ENCODE measurements around the gene GNA15.
"Not testable (repeated sequence)": the region's sequence is repeated elsewhere in the genome, so short reads cannot be mapped to it uniquely, and the experiment has no call there.

The GNA15 gene, protein sequence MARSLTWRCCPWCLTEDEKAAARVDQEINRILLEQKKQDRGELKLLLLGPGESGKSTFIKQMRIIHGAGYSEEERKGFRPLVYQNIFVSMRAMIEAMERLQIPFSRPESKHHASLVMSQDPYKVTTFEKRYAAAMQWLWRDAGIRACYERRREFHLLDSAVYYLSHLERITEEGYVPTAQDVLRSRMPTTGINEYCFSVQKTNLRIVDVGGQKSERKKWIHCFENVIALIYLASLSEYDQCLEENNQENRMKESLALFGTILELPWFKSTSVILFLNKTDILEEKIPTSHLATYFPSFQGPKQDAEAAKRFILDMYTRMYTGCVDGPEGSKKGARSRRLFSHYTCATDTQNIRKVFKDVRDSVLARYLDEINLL

DNA sequence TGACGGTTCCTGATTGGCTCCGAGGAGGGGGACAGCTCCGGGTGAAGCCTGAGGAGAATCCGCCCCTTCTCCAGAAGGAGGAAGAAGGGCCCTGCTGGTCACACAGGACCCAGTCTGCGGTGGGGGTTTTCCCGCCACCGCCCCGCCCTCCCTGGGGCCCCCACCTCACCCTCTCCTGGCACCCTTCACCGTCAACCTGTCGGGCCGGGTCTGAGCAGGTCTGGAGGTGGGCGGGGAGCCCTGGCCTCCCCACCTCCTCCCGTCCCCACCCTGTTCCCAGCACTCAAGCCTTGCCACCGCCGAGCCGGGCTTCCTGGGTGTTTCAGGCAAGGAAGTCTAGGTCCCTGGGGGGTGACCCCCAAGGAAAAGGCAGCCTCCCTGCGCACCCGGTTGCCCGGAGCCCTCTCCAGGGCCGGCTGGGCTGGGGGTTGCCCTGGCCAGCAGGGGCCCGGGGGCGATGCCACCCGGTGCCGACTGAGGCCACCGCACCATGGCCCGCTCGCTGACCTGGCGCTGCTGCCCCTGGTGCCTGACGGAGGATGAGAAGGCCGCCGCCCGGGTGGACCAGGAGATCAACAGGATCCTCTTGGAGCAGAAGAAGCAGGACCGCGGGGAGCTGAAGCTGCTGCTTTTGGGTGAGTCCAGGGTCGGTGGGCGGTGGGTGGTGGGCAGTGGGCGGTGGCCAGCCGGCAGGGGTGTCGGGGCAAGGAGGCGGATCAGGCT is at the start of gene GNA15:
Gene GNA15 (plus strand): TSS at position 73 of the 723 bp plus-strand sequence. CDS start 418 bp downstream, at position 491.
- no peak for FAIRE-seq

DNA sequence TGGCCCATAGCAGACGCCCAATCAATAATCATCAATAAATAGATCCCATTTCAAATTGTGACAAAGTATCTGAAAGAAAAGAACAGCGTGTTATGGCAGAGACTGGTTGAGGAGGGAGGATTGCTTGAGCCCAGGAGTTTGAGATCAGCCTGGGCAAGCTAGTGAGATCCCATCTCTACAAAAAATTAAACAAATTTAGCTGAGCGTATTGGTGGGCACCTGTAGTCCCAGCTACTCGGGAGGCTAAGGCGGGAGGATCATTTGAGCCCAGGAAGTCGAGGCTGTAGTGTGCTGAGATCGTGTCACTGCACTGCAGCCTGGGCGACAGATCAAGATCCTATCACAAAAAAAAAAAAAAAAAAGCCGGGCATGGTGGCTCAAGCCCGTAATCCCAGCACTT is 48.1 kb upstream of the GNA15 start:
- FAIRE-seq: no peak

DNA sequence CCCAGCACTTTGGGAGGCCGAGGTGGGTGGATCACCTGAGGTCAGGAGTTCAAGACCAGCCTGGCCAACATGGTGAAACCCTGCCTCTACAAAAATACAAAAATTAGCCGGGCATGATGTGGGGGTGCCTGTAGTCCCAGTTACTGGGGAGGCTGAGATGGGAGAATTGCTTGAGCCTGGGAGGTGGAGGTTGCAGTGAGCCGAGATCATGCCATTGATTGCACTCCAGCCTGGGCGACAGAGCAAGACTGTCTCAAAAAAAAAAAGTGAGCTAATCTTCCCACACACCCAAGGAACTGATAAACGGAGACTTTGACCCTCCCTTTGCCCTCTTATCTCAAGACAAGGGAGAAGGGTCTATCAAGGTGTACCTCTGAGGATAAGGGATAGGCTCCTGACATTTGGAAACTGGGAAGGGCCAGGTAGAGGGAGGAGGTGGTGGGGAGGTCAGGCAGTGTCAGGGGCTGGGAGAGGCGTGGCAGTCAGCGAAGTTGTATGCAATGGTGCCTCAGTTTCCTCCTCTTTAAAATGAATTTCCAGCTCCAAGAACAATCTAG is 46.5 kb upstream of the GNA15 start:
- not testable (repeated sequence) for FAIRE-seq

DNA sequence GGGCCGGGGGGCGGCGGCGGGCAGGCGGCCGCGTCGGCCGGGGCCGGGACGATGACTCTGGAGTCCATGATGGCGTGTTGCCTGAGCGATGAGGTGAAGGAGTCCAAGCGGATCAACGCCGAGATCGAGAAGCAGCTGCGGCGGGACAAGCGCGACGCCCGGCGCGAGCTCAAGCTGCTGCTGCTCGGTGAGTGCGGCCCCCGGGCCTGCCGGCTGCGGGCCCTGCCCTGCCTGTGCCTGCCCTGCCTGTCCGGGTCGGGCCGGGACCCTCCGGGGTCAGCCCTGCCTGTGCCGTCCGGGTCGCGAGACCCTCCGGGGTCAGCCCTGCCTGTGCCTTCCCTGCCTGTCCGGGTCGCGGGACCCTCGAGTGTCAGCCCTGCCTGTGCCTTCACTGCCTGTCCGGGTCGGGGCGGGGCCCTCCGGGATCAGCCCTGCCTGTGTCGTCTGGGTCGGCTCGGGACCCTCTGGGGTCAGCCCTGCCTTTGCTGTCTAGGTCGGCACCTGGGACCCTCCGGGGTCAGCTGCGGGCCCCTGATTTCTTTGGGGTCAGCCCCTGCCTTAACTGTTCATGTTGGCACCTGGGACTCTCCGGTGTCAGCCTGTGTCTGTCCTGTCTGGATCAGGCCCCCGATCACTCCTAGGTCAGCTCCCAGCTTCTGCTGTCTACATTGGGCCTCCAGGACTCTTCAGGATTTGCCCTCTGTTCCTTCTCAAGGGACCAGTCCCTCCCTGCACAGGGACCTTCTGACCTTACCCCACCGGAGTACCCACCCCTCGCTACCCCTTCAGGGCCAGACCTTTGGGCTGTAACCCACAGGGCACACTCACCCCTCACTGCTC is 41.0 kb upstream of the GNA15 start:
- no peak for FAIRE-seq

DNA sequence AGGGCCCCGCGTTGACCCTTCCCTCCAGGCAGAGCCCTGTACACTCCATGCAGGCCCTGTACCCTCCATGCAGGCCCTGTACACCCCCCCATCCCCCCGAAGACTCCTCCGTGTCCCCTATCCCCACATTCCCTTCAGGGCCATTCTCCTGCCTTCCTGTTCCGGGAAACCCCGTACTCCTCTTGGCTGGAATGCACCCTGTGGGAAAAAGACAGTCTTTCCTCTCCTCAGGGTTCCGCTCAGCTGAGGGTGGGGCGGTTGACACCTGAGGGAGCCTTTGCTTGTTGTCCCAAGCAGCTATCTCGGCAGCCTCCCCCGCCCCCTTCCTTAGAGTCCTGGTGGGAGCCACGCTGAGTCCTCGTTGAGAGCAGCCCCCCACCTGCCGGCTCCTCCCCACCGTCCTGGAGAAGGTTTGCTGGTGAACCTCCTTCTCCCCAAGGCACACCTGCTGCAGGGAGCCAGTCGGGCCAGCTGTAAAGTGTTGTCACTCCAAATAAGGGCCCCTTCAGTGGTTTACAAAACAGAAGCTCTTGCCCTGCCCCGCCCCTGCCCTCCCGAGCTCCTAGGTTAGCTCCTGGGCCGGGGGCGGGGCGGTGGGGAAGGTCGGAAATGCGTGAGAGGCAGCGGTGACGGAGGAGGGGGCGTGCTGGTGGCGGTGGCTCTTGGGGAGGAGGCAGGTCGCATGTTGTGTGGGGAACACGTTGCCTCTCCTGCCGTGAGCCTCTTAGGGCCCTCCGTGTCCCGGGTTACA is 40.2 kb upstream of the GNA15 start:
- no peak for FAIRE-seq

DNA sequence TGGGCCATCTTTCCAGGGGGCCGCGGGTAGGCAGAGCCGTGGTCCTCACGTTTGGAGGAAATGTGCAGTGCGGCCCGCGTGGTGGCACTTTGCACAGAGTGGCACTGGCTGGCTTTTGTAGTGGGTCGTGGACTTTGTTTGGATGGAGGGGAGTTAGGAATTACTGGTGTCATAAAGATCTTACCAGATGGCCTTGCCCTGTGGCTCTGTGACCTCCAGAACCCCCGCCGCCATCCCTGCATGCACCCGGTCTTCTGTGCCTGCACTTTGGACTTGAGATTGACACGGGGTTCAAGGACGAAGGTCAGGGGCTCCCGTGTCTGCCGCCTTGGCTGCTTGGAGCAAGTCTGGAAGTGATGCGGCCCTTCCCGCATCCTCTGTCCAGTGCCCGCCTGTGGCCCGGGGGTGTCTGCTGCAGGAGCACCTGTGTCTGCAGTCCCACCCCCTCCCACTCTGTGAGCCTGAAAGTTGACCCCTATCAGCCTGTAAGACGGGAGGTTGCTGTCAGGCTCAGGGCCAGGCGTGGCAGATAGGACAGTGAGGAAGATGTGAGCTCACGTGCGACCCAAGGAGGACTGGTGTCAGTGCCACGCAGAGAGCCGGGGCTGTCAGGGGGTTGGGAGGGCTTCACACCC is 39.4 kb upstream of the GNA15 start:
- FAIRE-seq: no peak

DNA sequence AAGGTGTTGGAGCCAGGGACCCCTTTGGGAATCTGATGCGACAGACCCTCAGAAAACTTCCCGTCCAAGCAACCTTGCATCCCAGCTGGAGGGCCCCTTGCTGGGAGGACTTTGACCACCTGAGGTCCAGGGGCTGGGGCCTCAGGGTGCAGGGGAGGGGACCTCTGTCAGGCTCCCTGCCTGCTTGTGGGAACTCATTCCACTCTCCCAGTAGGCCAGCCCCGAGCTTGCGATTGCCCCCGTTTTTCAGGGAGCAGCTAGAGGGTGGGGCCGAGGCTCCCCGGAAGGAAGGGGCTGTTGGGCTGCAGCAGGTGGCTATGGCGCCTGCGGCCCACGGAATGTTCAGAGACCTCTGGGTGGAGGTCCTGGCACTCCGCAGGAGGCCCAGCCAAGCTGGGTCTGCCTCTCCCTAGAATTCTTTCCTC is 38.9 kb upstream of the GNA15 start:
- FAIRE-seq: no peak

DNA sequence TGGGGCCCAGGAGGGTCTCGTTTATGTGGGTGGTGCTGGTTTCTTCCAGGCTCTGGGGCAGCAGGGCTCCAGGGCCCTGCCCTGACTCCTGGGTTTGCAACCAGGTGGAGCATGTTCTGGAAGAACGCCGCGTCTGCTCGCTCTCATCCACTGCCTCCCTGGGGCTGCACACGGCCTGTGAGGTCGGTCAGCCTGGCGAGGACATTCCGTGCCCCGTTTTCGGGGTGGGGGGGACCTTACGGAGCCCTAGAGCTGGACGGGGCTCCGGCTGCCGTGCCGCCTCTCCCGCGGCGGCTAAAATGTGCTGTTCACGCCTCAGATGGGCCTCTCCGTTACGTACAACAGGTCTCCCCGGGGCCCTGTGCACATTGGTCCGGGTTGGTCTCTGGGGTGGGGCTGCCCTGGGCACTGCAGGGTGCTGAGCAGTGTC is 38.4 kb upstream of the GNA15 start:
- no peak for FAIRE-seq

DNA sequence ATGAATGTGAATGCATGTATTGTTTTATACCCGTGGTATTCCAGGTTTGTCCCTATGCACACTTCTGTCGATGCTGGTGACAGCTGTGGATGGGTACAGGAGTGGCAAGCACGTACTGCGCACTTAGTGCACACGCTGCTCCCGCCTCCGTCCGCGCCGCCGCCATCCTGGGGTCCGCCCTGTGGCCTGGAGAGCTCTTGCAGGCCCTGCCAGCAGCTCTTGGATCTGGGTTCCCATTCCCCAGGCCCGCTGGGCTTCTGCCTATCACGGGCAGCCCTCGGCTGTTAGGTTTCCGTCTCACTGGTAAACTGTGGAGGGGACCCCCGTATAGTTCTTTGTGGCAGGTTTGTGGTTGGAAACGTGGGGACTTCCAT is 37.7 kb upstream of the GNA15 start:
- FAIRE-seq: no peak

DNA sequence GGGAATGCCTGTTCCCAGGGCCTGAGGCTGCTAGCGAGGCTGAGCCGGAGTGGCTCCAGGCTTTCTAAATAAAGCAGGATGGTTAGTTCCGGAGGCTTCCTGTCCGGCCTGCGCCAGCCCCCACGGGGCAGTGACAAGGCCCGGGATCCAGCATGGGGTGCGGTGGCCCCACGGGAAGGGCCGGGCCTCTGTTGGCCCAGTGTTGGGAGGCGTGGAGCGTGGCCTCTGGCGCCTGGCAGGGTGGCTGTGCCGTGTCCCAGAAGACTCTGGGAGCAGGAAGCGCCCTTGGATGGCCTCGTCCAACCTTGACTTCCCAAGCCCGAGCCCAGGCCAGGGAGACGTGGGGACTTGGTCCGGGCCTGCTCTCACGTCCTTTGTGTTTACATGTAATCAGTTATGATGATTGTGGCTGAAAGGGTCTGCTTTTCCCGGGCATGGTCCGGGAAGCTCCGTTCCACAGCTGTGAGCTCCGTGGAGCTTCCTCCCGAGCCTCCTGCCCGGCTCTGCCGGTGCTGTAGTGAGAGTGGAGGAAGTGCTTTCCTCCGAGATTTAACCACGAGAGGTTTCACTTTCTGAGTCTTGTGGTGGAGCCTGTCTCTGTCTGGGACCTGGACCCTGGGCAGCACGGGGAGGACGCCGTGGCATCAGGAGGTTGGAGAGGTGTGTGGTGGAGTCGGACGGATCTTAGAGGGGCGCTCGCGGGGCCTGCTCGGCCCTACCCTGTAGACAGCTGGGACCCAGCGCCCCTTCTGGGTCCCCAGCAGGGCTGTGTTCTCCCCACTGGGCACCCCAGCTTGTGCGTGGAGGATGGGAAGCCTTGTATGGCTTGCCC is 37.1 kb upstream of the GNA15 start:
- no peak for FAIRE-seq

DNA sequence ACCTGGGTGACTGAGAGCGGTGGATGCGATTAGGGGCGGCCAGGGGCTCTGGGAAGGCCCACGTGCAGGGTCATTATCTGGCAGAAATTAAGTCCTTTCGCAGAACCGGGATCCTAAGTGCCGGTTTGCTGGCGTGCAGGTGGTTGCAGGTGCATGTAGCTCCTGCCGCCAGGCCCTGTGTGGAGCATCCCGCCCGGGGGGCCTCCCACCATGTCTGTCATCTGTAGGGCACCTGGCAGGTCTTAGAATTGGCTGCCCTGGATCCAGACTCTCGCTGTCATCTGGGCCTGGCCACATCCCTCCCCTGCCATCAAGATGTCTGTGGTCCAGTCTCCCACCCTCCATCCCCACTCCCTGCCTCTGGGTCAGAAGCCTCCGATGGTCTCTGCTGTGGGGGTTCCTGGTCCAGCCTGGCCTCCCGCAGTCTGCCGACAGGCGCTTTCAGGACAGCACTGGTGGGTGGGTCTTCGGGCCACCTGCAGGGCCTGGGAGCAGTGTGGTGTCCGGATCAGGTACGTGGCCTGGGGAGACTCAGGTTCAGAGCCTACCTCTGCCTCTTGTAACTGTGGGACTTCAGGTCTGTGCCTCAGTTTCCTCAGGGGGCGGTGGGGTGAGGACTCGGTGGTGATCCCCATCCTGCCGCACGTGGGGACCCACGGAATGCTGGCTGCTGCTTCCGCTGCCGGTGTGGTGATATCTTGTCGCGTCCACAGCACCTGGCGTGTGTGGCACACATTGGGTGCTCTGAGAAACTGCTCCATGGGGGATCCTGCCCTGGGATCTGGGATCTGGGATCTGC is 36.3 kb upstream of the GNA15 start:
- FAIRE-seq: no peak

DNA sequence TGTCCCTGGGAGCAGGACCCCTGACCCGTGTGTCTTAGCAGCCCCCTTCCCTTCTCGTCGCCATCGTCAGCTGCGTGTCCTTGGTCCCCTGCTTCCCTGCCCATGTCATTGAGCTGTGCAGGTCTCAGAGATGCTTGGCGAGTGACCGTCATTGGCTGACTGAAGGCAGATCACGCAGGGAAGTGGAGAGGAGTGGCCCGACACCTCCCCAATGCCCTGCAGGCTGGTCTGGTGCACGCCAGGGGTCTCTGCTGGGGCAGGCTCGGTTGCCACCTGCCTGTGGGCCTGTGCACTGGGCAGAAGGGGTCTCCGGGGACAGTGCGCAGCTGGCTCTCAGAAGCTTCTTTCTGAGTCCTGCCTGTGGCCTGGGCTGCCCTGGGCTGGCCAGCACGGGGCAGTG is 35.5 kb upstream of the GNA15 start:
- no peak for FAIRE-seq

DNA sequence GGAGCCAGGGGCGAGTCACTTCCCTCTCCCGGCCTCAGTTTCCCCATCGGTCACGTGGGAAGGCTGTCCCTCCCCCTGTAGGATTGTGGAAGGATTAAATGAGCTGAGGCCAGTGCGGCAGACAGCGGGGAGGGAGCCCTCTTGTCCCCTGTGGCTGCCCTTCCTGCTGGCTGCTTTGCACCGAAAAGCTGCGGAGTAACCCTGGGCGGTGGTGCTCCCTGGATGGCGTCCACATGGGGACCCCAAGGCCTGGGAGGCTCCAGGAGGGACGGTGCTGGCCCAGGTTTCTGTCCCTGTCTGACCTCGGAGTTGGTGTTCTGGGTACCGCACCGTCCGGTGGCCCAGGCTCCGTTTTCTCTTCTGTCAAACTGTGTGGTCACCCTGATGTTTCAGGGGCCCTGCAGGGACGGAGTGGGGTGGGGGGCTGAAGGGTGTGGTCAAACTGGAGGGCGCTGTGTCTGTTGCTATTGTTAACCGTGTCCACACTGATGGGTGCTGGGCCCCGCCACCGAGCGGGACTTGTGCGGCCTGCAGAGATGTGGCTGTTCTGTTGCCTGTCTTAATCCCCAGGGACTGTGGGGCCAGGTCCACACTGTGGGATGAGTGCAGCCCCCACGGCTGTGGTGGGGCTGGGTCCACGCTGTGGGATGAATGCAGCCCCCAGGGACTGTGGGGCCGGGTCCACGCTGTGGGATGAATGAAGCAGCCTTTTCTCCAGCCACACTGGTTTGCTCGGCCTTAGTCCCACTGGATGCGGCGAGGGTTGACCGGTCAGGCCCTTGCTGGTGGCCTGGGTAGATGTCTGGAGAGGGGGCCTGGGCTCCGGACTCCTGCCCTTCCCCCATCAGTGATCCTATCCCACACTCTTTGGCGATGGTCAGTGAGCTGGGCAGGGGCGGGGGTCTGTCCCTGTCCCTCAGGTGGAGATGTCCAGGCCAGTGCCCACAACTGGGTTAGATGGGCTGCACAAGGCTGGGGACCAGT is 34.8 kb upstream of the GNA15 start:
- FAIRE-seq: no peak

DNA sequence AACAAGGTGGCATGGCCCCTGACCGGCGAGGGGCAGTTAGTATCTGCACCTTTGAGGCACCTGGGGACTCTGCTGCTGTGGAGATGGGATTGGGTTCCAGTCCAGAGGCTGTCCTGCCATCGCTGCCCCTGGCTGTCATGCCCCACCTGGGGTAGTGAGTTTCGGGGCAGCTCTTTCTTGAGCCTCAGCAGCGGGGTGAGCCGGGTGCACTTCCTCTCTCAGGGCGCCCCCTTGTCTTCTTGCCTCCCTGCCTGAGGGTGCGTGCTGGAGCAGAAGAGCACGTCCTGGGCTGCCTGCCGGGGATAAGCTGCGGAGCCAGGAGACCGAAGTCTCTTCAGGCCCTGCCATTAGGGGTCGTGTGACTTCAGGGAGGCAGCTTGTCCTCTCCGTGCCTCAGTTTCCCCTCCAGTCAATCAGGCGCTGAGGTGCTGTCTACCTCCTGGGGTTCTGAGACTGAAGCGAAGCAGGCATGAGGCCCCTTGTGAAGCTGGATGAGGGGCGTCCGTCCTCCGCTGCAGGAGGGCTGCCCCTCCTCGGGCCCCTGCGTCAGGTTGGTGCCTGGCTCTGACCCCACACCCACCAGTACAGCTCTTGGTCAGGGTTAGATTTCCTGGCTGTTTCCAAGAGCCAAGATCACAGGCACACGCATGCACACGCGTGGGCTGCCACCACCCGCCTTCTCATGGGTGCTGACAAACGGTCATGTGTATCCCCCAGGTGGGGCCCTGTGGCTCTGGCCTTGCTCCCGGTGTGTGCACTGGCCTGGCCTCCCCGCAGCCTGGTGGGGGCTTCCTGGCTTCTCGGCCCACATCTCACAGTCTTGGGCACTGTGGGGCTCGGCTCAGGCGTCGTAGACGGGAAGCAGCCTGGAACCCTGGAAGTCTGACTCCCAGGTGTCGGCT is 33.3 kb upstream of the GNA15 start:
- FAIRE-seq: no peak

DNA sequence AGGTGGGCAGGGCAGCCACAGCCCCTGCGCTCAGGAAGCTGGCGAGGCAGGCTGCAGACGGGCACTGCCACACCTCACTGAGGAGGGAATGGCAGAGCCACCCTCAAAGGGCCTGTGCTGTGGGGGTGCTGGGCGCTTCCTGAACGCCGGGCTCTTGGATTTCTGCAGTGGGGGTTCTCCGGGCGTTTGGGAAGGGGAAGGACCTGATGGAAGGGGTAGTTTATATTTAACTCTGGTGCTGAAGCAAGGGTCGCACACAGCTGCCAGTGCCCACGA is 31.2 kb upstream of the GNA15 start:
- FAIRE-seq: no peak

DNA sequence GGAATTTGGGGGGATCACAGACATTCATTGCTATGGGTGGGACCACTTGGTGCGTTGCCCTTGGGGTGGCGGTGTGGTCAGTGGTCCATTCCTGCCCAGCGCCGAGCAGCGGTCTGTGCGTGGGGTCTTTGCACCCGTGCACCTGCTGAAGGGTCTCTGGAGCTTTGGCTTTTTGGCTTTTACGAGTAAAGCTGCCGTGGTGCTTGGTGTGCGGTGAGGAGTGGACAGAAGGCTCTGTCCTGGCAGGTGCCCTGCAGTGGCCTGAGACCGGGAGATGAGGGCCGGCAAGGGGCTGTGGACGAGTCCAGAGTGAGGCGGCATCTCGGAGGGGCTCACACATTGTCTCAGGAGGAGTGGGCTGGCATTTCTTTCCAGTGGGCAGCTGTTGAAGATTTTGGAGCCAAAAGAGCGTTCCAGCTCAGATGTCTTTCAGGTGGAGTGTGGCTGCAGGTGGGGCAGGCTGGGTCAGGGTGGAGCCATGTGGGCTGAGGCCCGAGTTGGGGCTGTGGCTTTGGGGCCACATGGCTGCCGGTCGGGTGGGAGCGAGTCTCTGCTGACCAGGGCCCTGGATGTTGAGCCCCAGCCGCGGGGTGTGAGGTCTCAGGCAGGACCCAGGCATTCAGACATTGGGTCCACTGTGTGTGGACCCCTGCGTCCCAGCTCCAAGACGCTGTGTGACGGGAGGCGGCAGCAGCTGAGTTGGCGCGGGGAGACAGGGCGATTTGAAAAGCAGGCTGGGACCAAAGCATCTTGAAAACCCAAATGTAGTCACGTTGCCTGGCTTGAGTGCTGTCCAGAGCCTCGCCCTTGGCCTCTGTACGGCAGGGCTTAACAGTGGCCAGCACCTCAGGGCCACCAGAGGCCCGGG is 30.0 kb upstream of the GNA15 start:
- FAIRE-seq: no peak

Data from G401.6 (cell line).